GM18511 (cell line): ENCODE data around the gene SPPL3.

Source experiments
- ATAC-seq: cut with Tn5 transposase; IDR thresholded peaks from one replicate; pipeline ENCODE4 v1.9.1; 2021; ENCODE audit warnings: mild to moderate bottlenecking, moderate library complexity; ENCODE audit not compliant: unreplicated experiment

The SPPL3 gene

DNA sequence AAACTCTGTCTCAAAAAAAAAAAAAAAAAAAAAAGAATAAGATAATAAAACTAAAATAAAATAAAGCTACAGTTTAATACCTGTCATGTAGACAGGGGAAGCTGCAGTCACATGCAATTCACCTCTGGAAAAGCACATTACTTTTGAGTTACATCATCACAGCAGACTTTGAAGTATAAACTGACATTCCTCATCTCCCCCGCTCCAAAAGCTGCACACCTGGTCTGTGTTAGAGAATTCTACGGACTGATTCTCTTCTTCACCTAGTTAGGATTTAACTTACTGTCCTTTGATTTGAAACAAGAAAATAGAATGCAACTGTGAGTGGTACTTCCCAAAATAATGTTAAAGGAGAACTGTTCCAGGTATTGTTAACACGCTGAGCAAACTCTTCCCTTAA, 25.1 kb downstream of the SPPL3 start:
- ATAC-seq = no peak

DNA sequence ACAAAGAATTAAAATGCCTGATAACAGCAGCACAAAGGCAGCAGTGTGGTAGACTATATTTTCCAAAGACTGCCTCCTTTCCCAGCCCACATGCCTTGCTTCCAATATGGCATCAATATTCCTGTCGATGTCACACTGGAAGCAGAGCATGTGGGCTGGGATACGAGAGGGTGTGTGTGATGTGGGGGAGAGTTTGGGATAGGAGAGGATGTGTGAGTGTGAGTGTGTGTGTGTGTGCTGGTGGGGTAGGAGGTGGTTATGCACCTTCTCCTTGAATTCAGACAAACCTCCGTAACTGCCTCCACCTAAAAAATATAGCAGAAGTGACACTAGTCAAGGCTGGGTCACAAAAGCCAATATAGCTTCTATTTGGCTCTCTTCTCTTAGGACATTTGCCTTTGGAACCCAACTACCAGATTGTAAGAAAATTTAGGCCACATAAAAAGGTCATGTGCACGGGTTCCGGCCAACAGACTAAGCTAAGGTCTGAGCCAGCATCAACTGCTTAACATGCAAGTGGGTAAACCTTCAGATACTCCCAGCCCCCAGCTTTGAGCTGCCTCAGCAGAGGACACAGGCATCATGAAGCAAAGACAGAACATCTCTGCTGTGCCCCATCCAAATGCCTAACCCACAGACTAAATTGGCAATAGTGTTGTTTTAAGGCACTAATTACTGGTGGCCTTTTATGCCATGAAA, 29.5 kb downstream of the SPPL3 start:
- ATAC-seq = no peak

DNA sequence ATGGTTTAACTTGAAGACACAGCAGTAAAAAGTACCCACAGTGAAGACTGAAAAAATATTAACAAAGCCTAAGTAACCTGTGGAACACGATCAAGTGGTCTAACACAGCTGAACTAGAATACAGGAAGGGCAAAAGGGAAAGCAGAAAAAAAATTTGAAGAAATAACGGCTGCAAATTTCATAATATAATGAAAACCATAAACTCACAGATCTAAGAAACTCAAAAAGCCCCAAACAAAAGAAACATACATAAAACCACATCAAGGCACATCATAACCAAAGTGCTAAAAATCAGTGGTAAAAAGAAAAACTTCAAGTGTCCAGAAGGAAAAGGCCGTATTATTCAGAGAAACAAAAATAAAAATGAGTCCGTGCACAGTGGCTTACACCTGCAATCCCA, 30.9 kb downstream of the SPPL3 start:
- no peak for ATAC-seq

GRCh38 chr12:120872487-120872886, 31.7 kb downstream of the SPPL3 start:
- no peak for ATAC-seq

DNA sequence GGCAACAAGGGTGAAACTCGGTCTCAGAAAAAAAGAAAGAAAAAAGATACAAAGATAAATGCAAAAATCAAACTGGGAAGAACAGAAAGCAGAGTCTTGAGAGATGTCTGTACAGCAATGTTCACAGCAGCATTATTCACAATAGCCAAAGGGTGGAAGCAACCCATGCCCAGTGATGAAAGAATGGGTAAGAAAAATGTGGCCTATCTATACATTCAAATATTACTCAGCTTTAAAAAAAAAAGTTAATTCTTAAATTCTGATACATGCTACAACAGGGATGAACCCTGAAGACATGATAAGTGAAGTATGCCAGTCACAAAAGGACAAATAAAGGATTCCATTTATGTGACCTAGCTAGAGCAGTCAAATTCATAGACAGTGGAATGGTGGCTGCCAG, 33.7 kb downstream of the SPPL3 start:
- ATAC-seq = no peak

DNA sequence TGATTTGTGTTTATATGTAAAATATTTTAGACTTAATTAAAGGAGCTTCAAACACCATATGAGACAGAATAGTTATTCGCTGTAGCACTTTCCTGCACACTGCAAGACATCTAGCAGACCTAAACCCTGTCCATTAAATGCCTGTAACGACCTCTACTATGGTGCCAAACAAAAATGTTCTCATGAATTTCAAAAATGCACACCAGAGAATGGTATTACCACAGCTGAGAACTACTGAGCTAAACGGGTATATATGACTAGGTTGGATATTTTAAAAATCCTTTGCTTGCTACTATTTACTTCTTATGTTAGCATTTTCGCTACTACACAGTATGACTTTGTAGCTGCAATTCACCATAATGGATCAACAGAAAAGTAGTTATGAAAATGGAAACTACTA, 34.8 kb downstream of the SPPL3 start:
- ATAC-seq = no peak

DNA sequence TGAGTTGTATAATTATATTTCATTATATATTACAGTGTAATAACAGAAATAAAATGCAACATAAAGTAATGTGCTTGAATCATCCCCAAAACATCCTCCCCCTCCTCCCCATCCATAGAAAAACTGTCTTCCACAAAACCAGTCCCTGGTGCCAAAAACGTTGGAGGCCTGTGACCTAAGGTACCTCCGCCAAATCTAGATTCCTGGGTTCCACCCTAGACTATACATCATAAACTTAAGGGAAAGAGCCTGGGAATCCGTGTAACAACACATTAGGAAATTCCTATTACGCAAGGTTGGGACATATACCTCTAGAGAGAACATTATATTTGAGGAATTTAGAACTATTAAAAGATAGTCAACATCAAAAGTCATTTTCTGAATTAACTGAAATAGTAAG, 38.0 kb downstream of the SPPL3 start:
- no peak for ATAC-seq

GRCh38 chr12:120865098-120865497, 39.1 kb downstream of the SPPL3 start:
- ATAC-seq = no peak

DNA sequence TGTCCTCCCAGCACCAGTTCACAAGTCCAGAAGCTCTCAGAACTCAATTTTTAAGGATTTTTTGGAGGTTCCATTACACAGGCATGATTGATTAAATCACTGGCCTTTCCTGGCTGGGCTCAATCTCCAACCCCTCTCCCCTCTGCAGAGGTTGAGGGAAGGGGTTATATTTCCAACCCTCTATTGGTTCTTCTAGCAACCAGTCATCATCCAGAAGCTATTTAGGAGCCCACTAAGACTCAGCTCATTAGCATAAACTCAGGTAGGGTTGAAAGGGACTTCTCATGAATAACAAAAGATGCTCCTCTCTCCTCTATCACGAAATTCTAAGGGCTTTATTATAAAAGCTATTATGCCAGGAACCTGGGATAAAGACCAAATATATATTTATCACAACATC, 41.5 kb downstream of the SPPL3 start:
- ATAC-seq = no peak

DNA sequence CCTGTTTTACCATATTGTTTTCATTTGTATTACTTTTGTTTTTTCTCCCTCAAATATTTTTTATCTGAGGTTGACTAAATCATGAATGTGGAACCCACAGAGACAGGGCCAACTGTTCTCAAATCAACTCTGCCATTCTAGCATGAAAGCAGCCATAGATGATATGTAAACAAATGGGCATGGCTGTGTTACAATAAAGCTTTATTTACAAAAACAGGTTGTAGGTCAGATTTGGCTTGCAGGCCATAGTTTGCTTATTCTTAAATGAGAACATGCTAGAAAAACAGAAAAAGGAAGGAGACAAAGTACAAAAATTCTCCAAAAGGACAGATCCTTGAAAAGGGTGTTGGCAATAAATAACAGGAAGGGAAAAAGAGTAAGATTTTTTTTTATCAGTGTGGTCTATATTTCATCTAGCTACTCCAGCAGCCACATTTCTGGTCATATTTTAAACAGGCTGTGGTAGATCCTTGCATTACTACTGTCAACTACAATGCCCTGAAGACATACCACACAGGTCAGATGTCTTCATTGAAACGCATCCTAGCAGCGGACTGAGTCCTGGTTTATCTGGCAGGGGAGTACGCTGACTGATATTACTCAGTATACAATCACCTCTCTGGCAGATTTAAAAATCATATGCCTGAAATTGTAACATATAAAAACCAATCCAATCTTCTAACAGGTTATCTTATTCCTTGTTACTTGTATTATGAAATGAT, 42.9 kb downstream of the SPPL3 start:
- ATAC-seq = no peak

- no peak for ATAC-seq
These were observed 45.7 kb downstream of the SPPL3 start for GRCh38 chr12:120858306-120859088.

DNA sequence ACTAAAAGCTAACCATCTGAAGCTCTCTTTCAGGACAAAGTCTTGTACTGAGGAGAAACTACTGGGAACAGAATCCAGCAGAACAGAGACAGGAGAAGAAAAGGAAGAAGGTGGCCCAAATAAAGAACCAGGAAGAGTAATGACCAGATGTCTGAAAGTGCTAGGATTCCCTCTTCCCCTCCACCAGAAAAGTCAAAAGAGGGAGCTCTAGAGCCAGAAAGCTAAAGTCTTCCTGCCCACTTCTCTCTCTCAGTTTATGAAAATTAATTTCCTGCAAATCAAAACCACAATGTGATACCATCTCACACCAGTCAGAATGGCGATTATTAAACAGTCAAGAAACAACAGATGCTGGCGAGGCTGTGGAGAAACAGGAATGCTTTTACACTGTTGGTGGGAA, 47.2 kb downstream of the SPPL3 start:
- no peak for ATAC-seq

GRCh38 chr12:120855823-120856588, 48.2 kb downstream of the SPPL3 start:
- ATAC-seq = no peak

DNA sequence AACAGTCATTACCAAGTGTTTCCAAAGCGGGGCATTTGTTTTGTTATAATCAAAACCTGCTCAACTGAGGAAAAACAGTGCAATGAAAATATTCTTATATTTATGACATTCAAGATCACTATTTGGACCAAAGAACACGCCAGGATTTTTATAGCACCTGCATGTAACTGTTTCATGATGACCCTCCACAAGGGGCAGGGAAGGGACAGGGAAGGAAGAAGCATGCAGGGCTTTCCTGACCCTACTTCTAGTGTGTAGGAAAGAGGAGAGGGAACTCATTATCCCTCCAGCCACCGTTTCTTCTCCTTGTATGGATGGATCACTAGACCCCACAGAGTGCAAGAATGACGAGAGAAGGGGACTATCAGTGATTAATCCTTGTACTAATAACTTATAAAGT, 49.4 kb downstream of the SPPL3 start:
- ATAC-seq = no peak

DNA sequence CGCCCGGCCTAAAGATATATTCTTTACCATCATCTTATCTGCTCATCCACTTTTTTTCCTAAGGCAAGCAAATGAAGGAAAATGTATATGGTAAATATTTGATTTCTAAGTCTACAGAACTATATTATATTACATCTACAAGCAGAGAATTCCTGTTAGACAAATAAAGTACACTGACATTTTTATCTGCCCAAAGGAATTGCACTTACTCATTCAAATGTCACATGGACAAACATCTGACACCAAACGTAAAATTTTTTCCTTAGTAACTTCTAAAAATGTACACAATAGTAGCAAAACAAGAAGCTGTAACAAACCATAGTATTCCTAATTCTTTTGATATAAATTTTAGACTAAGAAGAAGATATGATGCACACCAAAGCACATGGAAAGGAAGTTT, 51.0 kb downstream of the SPPL3 start:
- ATAC-seq = no peak

DNA sequence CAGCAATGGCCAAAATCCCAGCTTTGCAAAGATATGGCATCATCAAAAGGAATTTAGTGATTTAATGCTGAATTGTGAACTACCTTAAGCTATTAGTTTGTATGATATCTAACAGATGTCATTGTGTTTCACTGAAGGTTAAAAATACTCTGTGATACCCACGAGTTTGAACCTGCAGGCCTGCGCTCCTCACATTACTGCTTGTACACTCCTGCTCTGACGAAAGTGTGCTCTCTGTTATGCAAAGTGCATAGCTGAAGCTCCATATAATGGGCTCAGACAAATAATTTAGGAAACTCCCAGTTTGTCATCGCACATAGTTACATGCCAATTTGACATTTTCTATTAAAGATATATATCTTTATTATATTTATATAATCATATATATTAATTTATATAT, 52.2 kb downstream of the SPPL3 start:
- no peak for ATAC-seq

DNA sequence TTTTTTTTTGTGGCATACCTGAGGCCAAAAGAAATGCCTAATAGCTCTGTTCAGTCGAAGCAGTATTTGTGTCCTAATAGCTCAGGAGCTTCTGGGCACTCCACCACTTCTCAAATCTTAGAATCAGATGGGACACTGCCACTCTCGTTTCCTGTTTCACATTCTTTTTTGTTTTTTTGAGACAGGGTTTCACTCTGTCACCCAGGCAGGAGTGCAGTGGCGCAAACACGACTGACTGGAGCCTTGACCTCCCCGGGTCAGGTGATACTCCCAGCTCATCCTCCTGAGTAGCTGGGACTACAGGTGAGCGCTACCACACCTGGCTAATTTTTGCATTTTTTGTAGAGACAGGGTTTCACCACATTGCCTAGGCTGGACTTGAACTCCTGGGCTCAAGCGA, 52.7 kb downstream of the SPPL3 start:
- ATAC-seq = peak; percentile 61

- no peak for ATAC-seq
These were observed 54.4 kb downstream of the SPPL3 start for GRCh38 chr12:120849765-120850164.

DNA sequence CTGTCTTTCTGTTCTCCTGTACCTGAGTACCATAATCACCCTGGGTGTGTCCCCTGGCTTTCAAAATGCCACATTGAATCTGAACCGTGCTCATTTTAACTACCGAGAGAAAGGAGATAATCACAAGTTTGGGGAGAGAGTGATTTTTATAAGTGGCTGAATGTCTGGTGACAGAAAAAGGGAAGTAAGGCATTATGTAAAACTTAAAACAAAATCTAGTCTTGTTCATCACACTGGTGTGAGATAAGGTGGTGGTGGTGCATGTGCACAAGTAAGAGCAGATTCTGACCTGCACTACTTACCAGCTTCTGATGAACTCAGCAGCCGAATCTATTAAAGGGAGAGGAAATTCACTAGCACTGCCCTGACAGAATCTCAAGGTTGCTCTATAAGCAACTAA, 56.3 kb downstream of the SPPL3 start:
- ATAC-seq = peak; percentile 74

GRCh38 chr12:120847392-120847791, 56.8 kb downstream of the SPPL3 start:
- ATAC-seq = peak; percentile 22

DNA sequence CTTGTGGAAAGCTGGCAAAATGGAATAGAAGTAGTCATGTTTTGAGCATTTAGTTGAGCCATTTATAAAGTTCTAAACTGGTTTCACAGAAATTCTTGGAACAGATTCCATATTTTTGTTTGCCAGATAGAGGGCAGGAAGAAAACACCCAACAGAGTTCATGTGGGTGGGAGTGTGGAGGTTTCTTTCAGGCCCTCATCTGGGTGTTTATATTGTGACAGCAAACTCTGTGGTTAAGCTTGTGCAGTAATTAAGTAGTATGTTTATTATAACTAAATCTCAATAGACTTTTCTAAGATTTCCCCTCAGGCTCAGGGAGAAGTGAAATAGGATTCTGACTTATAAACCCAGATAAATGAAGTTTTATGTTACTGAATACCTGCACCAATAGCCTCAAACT, 57.4 kb downstream of the SPPL3 start:
- ATAC-seq = no peak
